ENCODE results near the gene SLC35F2.
A peak's percentile ranks its signal among the peaks of the same experiment; 100 is the strongest.
"Not testable (repeated sequence)": the region's sequence is repeated elsewhere in the genome, so short reads cannot be mapped to it uniquely, and the experiment has no call there.

Gene SLC35F2

GRCh38 chr11:107789767-107790166 is 68.8 kb downstream of the SLC35F2 start:
- DNase-seq (ENCODE audit: low read depth in 2 of 2) = no peak

GRCh38 chr11:107787733-107788132 is 70.9 kb downstream of the SLC35F2 start:
- DNase-seq (ENCODE audit: low read depth in 2 of 2) = no peak

GRCh38 chr11:107785401-107785800 is 73.2 kb downstream of the SLC35F2 start:
- DNase-seq (ENCODE audit: low read depth in 2 of 2) = peak in 1 of 2 donors; percentile 30

- DNase-seq (ENCODE audit: low read depth in 2 of 2) = no peak
Observed at GRCh38 chr11:107783121-107783520, 75.5 kb downstream of the SLC35F2 start.

GRCh38 chr11:107780775-107781174 is 77.8 kb downstream of the SLC35F2 start:
- DNase-seq (ENCODE audit: low read depth in 2 of 2) = no peak

GRCh38 chr11:107780136-107780535 is 78.5 kb downstream of the SLC35F2 start:
- DNase-seq (ENCODE audit: low read depth in 2 of 2) = no peak

GRCh38 chr11:107778839-107779517 is 79.6 kb downstream of the SLC35F2 start:
- no peak for DNase-seq (ENCODE audit: low read depth in 2 of 2)

GRCh38 chr11:107777110-107777509 is 81.5 kb downstream of the SLC35F2 start:
- no peak for DNase-seq (ENCODE audit: low read depth in 2 of 2)

GRCh38 chr11:107776062-107776461 is 82.5 kb downstream of the SLC35F2 start:
- DNase-seq (ENCODE audit: low read depth in 2 of 2) = no peak

GRCh38 chr11:107770551-107770951 is 88.0 kb downstream of the SLC35F2 start:
- no peak for DNase-seq (ENCODE audit: low read depth in 2 of 2)

GRCh38 chr11:107769189-107769588 is 89.4 kb downstream of the SLC35F2 start:
- no peak for DNase-seq (ENCODE audit: low read depth in 2 of 2)

GRCh38 chr11:107758719-107759355 is 99.8 kb downstream of the SLC35F2 start:
- not testable (repeated sequence) for DNase-seq (ENCODE audit: low read depth in 2 of 2)

- DNase-seq (ENCODE audit: low read depth in 2 of 2) = no peak
Observed at GRCh38 chr11:107757661-107758060, 100.9 kb downstream of the SLC35F2 start.

GRCh38 chr11:107756553-107756952 is 102.0 kb downstream of the SLC35F2 start:
- no peak for DNase-seq (ENCODE audit: low read depth in 2 of 2)

GRCh38 chr11:107752949-107753822 is 105.4 kb downstream of the SLC35F2 start:
- DNase-seq (ENCODE audit: low read depth in 2 of 2) = no peak

GRCh38 chr11:107752508-107752907 is 106.1 kb downstream of the SLC35F2 start:
- no peak for DNase-seq (ENCODE audit: low read depth in 2 of 2)

GRCh38 chr11:107751082-107751481 is 107.5 kb downstream of the SLC35F2 start:
- no peak for DNase-seq (ENCODE audit: low read depth in 2 of 2)

- DNase-seq (ENCODE audit: low read depth in 2 of 2) = no peak
Observed at GRCh38 chr11:107750313-107750712, 108.3 kb downstream of the SLC35F2 start.

- no peak for DNase-seq (ENCODE audit: low read depth in 2 of 2)
Observed at GRCh38 chr11:107747622-107748021, 111.0 kb downstream of the SLC35F2 start.

GRCh38 chr11:107744736-107745135 is 113.9 kb downstream of the SLC35F2 start:
- no peak for DNase-seq (ENCODE audit: low read depth in 2 of 2)

- no peak for DNase-seq (ENCODE audit: low read depth in 2 of 2)
Observed at GRCh38 chr11:107743191-107743590, 115.4 kb downstream of the SLC35F2 start.

- DNase-seq (ENCODE audit: low read depth in 2 of 2) = peak in 1 of 2 donors; percentile 0
Observed at GRCh38 chr11:107741044-107741823, 117.4 kb downstream of the SLC35F2 start.

All from stimulated activated CD8-positive, alpha-beta memory T cell treated with anti-CD3 and anti-CD28 coated beads, Interleukin-15, amount 100 ng/mL, for 48 hours (primary cell).